ENCODE measurements around the gene CHSY1.

Gene CHSY1

DNA sequence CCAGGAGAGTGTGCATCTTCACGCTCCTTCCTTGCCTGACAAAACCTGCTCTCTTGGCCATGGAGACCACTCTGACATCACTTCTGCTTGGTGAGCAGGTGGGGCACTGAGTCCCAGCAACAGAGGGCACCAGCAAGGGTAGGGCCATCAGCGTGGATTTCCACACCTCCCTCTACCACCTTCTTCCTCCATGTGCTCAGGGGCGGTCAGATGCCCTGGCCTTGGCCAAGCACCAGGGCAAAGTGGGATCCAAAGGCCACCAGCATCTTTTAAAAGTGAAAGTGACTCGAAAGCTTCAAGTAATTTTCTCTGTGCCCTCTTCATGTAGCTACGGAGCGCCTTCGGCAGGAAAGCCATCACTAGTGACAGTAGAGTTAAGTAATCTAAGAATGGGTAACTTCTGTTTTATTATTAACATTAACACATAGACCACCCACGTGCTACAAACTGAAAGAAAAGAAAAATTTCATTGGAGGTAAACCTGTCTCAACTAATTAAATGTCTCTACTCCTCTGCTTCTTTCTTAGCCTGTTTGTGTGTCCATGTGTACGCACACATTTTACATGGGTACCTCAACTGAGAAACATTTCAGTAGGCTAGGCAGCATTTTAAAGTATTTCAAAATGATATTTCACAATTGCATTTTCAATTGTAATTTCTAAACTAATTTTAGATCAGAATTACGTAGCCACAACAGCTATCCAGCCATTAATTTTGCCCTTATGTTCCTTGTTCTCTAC, 57.9 kb downstream of the CHSY1 start:
- peak overlapping the region; percentile 73 to 76 for H3K4me3 Mint-ChIP-seq
- peaks cover 94% of the 10 kb centered on the region for H3K4me1 Mint-ChIP-seq
- no peak for ATAC-seq
- H3K27me3 Mint-ChIP-seq, result no peaks in the 10 kb centered on the region
- H3K9me3 Mint-ChIP-seq, result no peaks in the 10 kb centered on the region
- no peak for DNase-seq
- H3K27ac Mint-ChIP-seq, result peak overlapping the region in 1 of 2 donors; percentile 75

DNA sequence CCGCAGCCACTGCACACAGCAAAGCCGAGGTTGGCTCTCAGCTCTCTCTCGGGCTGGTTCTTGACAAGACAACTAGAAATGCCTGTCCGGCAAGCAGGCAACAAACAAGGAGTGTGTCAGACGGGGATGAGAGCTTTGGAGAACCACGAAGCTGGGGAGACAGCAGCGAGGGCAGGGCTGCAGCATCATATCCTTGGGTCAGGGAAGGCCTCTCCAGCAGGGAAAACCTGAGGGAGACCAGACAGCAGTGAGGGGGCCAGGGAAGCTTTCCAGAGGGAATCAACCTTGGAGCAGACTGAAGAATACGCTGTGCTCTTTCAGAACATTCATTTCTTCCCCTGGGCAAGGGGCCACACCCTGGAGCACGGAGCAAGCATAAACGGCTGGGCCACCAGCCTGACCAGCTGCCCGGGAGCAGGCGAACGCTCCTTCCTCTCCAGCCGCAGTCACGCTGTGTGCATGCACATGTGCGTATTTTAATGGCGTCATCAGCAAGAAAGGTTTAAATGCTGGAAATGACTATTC, 58.7 kb downstream of the CHSY1 start:
- DNase-seq, result no peak
- ATAC-seq, result no peak

DNA sequence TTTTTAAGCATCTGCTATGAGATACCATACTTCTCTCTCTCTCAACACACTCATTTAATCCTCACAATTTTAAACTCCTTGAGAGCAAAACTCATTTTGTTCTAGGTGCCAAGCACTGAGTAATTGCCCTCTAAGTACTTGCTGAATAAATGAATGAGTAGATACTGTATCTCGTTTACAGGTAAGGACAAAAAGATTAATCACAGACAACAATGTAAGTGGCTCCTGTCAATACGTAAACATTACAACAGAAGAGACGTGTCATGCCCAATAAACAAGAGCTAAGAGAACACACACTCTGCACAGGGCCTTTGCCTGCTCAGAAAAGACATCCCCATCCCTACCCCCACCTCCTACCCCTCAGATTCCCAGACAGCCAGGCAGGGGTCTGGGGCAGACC, 59.8 kb downstream of the CHSY1 start:
- ATAC-seq (no peak), DNase-seq (no peak)
- no peaks in the 10 kb centered on the region for H3K9me3 Mint-ChIP-seq
- H3K4me1 Mint-ChIP-seq, result peaks cover 91% of the 10 kb centered on the region
- peak overlapping the region in 1 of 2 donors; percentile 59 for H3K4me3 Mint-ChIP-seq
- peak overlapping the region in 1 of 2 donors; percentile 27 for H3K27ac Mint-ChIP-seq
- H3K27me3 Mint-ChIP-seq, result no peaks in the 10 kb centered on the region

More for the DNA sequence above, 58.7 kb downstream of the CHSY1 start:
- Mint-ChIP-seq H3K27me3 (no peaks in the 10 kb centered on the region), H3K9me3 (no peaks in the 10 kb centered on the region), H3K4me3 (peak overlapping the region; percentile 48 to 56), H3K27ac (peak overlapping the region in 1 of 2 donors; percentile 47), H3K4me1 (peaks cover 94% of the 10 kb centered on the region)

GRCh38 chr15:101191242-101191641, 60.6 kb downstream of the CHSY1 start:
- peaks cover 92% of the 10 kb centered on the region for H3K4me1 Mint-ChIP-seq
- H3K9me3 Mint-ChIP-seq, result no peaks in the 10 kb centered on the region
- no peaks in the 10 kb centered on the region for H3K27me3 Mint-ChIP-seq
- no peak for DNase-seq
- peak; percentile 54 for ATAC-seq
- no peak overlapping the region for H3K4me3 Mint-ChIP-seq
- H3K27ac Mint-ChIP-seq, result peak overlapping the region in 1 of 2 donors; percentile 49

DNA sequence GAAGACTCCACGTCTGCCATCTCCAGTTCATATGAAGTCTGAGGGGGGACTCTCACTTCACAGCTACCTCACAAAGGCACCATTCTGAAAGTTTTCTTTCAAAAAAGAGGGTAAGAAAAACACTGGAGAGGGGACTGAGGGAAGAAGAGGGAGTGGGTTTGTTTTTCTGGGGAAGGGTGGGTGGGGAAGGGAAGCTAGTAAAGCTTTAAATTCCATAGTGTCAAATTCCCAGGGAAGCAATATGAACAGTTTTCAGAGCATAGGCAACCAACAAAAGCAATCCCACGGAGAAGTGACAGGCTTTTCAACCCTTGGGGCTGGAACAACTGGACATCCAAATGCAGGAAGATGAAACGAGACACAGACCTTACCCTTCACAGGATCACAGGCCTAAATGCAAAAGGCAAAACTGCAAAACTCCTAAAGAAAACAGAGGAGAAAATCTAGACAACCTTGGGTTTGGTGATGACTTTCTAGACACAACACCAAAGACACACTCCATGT, 61.7 kb downstream of the CHSY1 start:
- H3K4me1 Mint-ChIP-seq, result peaks cover 91% of the 10 kb centered on the region
- ATAC-seq, result no peak

GRCh38 chr15:101189409-101190091, 62.3 kb downstream of the CHSY1 start:
- peak overlapping the region; percentile 50 to 85 for H3K27ac Mint-ChIP-seq
- H3K4me1 Mint-ChIP-seq, result peaks cover 92% of the 10 kb centered on the region
- no peaks in the 10 kb centered on the region for H3K9me3 Mint-ChIP-seq
- DNase-seq (no peak), ATAC-seq (no peak)
- H3K27me3 Mint-ChIP-seq, result no peaks in the 10 kb centered on the region
- H3K4me3 Mint-ChIP-seq, result peak overlapping the region in 1 of 2 donors; percentile 75

More for the DNA sequence above, 61.7 kb downstream of the CHSY1 start:
- Mint-ChIP-seq H3K27me3 (no peaks in the 10 kb centered on the region), H3K27ac (peak overlapping the region in 1 of 2 donors; percentile 42), H3K9me3 (no peaks in the 10 kb centered on the region), H3K4me3 (no peak overlapping the region)
- DNase-seq, result no peak

DNA sequence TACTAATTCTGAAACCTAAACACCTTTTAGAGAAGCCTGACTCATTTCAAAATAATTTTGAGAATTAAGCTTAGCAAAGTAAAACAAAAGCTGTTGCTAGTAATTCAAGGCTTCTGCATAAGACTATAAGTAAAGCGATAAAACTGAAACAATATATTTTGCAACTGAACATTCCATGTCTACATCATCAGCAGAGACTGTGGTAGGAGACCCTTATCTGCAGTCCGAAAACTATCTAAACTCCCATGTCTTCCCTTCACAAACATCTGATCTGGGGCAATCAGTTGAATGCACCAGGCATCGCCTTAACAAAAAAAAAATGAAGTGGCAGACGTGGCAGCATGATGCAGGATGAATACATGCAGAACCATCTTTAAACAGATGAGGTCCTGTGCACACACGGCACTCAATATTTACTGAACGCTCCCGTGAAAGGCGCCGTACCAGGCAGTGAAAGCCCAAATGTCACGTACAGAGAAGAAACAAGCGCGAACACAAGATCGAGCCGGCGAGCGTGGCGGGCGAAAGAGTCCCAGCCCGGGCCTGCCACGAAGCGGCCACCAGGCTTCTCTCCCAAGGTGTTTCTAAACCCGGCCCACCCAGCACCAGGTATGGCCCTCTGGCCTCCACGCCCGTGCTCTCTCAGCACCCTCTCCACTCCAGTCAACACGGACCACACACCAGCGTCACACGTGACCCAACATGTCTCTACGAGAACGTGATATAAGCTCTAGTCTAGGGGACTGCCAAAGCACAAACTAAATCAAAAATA, 63.0 kb downstream of the CHSY1 start:
- DNase-seq (no peak), ATAC-seq (peak; percentile 86)
- peaks cover 92% of the 10 kb centered on the region for H3K4me1 Mint-ChIP-seq
- H3K9me3 Mint-ChIP-seq, result no peaks in the 10 kb centered on the region
- H3K27ac Mint-ChIP-seq, result peak overlapping the region in 1 of 2 donors; percentile 85
- H3K4me3 Mint-ChIP-seq, result peak overlapping the region; percentile 73 to 75
- no peaks in the 10 kb centered on the region for H3K27me3 Mint-ChIP-seq

DNA sequence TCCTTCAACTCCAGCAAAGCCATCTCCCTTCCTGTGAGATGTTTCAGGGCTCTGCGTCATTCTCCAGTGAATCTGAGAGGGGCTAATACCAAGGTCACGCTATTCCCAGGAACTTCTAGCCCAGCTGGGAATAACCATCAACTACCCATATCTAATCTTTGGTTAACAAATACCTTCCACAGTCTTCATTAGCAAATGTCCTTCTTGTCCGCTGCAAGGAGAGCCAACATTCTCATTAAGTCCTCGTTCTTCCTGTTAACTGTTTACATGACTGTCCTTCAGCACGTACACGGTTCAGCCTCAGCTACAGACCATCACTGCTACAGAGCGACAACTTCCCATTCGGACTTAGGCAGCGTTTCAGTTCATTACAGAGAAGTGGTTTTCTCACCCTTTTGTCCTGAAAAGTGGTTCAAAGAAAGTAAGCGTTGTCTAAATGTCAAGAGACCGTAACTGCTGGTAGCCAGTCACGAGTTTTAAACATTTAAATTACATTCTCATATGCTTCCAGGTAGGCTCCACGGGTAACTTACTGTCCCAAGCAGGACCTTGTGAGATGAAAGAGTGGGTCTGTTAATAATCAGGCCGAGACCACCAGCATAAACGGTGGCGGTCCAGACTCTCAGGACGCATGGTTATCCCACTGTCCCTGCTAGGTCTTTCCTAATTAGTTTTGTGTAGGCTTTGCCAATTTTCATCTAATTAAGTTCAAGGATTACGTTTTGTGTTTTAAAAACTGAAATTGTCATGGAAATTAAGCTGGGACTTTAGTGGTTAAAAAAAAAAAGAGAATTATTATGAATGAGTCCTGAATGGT, 63.8 kb downstream of the CHSY1 start:
- Mint-ChIP-seq H3K4me3 (peak overlapping the region; percentile 70 to 73), H3K27ac (peak overlapping the region; percentile 85 to 90), H3K27me3 (no peaks in the 10 kb centered on the region), H3K9me3 (no peaks in the 10 kb centered on the region), H3K4me1 (peaks cover 92% of the 10 kb centered on the region)
- DNase-seq (no peak), ATAC-seq (no peak)

GRCh38 chr15:101185770-101186169, 66.1 kb downstream of the CHSY1 start:
- DNase-seq (no peak), ATAC-seq (no peak)
- Mint-ChIP-seq H3K9me3 (no peaks in the 10 kb centered on the region), H3K27me3 (no peaks in the 10 kb centered on the region), H3K4me3 (peak overlapping the region in 1 of 2 donors; percentile 17), H3K4me1 (peaks cover 92% of the 10 kb centered on the region), H3K27ac (no peak overlapping the region)

GRCh38 chr15:101185336-101185735, 66.5 kb downstream of the CHSY1 start:
- DNase-seq, result no peak
- Mint-ChIP-seq H3K27ac (no peak overlapping the region), H3K27me3 (no peaks in the 10 kb centered on the region), H3K4me3 (no peak overlapping the region), H3K9me3 (no peaks in the 10 kb centered on the region), H3K4me1 (peaks cover 92% of the 10 kb centered on the region)
- ATAC-seq, result no peak

DNA sequence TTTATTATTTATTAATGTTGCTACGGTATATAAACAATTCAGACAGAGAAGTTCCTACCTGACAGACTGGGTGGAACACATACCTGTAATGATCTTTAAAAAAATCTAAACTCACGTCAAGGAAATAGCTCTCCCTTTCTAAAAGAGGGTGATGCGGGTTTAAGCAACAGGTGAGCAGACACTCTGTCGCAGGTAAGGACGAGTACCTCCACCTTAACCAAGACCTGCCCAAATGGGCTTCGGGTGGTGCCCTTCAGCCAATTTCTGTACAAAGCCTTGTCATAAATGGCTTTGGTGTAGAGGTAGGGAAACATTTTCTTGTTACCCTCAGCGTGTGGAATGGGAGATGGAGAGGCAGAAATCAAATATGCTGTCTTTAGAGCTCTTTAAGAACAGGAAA, 67.0 kb downstream of the CHSY1 start:
- H3K9me3 Mint-ChIP-seq, result no peaks in the 10 kb centered on the region

GRCh38 chr15:101183931-101184305, 67.9 kb downstream of the CHSY1 start:
- Mint-ChIP-seq H3K27me3 (no peaks in the 10 kb centered on the region), H3K9me3 (no peaks in the 10 kb centered on the region), H3K4me1 (peaks cover 85% of the 10 kb centered on the region), H3K4me3 (no peak overlapping the region), H3K27ac (no peak overlapping the region)
- ATAC-seq (no peak), DNase-seq (no peak)

More for the DNA sequence above, 67.0 kb downstream of the CHSY1 start:
- no peak for ATAC-seq
- no peak for DNase-seq
- peaks cover 92% of the 10 kb centered on the region for H3K4me1 Mint-ChIP-seq
- no peak overlapping the region for H3K27ac Mint-ChIP-seq
- H3K4me3 Mint-ChIP-seq, result no peak overlapping the region
- H3K27me3 Mint-ChIP-seq, result no peaks in the 10 kb centered on the region

DNA sequence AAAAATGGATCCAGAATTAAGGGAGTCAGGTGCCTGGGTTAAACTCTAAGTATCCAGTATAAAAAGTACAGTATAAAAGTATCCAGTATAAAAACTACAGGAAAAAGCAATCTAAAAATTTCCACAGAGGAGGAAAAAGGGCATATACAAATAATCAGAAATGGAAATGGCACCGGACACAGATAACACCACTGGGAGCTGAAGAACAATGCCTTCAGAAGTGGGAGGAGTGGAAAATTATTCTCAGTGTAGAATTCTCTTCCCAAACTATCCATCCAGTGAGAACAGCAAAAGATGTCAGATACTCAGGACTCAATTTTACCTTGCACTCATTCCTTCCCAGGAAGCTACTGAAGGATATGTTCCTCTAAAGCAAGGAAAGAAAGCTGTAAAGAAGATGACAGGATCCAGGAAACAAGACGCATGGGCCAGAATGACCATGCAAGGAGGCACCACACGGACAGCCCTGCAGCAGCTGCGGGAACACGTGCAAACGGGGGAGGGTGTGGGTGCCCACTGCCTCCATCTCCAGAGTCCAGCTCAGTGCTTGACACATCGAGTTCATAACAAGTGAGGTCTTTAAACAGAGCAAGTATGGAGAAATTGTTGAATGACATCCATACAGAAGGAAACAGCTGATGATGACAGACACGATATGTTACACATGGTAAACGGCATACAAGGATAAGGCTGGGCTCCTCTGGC, 68.5 kb downstream of the CHSY1 start:
- Mint-ChIP-seq H3K27ac (no peak overlapping the region), H3K9me3 (no peaks in the 10 kb centered on the region), H3K27me3 (no peaks in the 10 kb centered on the region), H3K4me3 (no peak overlapping the region), H3K4me1 (peaks cover 85% of the 10 kb centered on the region)
- DNase-seq, result no peak
- ATAC-seq, result no peak

DNA sequence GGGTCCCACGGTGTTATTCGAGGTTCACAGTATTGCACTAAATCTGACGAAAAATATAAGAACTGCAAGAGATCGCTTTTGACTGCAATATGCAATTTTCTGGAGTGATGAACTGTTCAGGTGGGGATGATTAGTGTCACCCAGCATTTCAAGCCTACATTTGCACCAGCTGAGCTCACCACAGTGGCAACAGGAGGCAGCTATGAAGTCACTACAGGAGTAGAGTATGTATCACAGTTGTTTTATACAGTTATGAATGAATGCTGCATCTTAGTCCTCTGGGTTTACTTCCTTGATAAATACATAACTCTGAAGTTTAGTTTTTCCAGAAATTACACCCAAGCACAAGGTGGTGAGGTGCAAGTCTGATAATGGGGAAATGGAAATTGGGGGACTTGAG, 69.6 kb downstream of the CHSY1 start:
- H3K4me1 Mint-ChIP-seq, result peaks cover 85% of the 10 kb centered on the region
- H3K27me3 Mint-ChIP-seq, result no peaks in the 10 kb centered on the region
- H3K4me3 Mint-ChIP-seq, result no peak overlapping the region
- ATAC-seq, result peak; percentile 66
- no peak overlapping the region for H3K27ac Mint-ChIP-seq
- DNase-seq, result no peak
- H3K9me3 Mint-ChIP-seq, result no peaks in the 10 kb centered on the region
